PC-3 (cell line): ENCODE measurements around the gene FALEC. TPM values are rescaled to one million over a fixed set of nuclear protein-coding genes. Genes with fewer than 3 reads are reported as not detected.

Experiments used
- ATAC-seq: fragments of 200-7000 bp; cut with Tn5 transposase; 2 replicates; pipeline ENCODE4 v1.9.1; 2020; ENCODE audit warnings: mild to moderate bottlenecking, moderate library complexity
- BruUV-seq: library from RNA; stranded (reverse); fragments of 400-500 nt; replicated peaks from 2 replicates; lab custom pipeline; 2021; lab: Mats Ljungman, UMichigan
- CTCF ChIA-PET: fragments of 300-600 bp; sonication (Branson Sonifier 250); formaldehyde crosslinking; loops from one replicate; lab custom pipeline; 2022; ENCODE audit warnings: antibody characterized with exemption; lab: Charles Lee
- POLR2A ChIA-PET: fragments of 300-600 bp; sonication (Branson Sonifier 250); formaldehyde crosslinking; loops from one replicate; lab custom pipeline; 2022; ENCODE audit warnings: antibody characterized with exemption; ENCODE audit not compliant: unreplicated experiment; lab: Charles Lee
- DNase-seq: peaks from one replicate; pipeline ENCODE4 v3.0.0-alpha.2; 2015
- H2AFZ ChIP-seq: fragments of 300-600 bp; sonication (generic); 2 replicates; pipeline ENCODE4 v1.6.0; 2016; ENCODE audit warnings: antibody characterized with exemption, low read length
- H3F3A ChIP-seq: fragments of 300-600 bp; sonication (generic); one replicate; pipeline ENCODE4 v1.6.0; 2017; ENCODE audit warnings: antibody characterized with exemption, low read length, control low read depth, mild to moderate bottlenecking; ENCODE audit not compliant: unreplicated experiment
- H3K27ac ChIP-seq: fragments of 300-600 bp; sonication (generic); 2 replicates; pipeline ENCODE4 v1.5.1; 2016; ENCODE audit warnings: mild to moderate bottlenecking, low read length
- H3K27me3 ChIP-seq: fragments of 300-600 bp; sonication (generic); 2 replicates; pipeline ENCODE4 v1.6.1; 2016; ENCODE audit warnings: low read length, mixed read lengths
- H3K36me3 ChIP-seq: fragments of 300-600 bp; sonication (generic); 2 replicates; pipeline ENCODE4 v1.6.1; 2016; ENCODE audit warnings: low read depth, mixed run types, low read length, mixed read lengths
- H3K4me1 ChIP-seq: fragments of 300-600 bp; sonication (generic); 2 replicates; pipeline ENCODE4 v1.5.1; 2016; ENCODE audit warnings: low read length; ENCODE audit not compliant: insufficient read depth
- H3K4me2 ChIP-seq: fragments of 300-600 bp; sonication (generic); 2 replicates; pipeline ENCODE4 v1.6.0; 2016; ENCODE audit warnings: low read length
- H3K4me3 ChIP-seq: fragments of 300-600 bp; sonication (generic); 2 replicates; pipeline ENCODE4 v1.5.1; 2016; ENCODE audit warnings: mild to moderate bottlenecking, low read length, mixed read lengths
- H3K79me2 ChIP-seq: fragments of 300-600 bp; sonication (generic); 2 replicates; pipeline ENCODE4 v1.6.1; 2017; ENCODE audit warnings: low read length, mixed read lengths
- H3K9ac ChIP-seq: fragments of 300-600 bp; sonication (generic); 2 replicates; pipeline ENCODE4 v1.6.0; 2016; ENCODE audit warnings: mild to moderate bottlenecking, low read length
- H3K9me2 ChIP-seq: fragments of 300-600 bp; sonication (generic); replicated peaks from 2 replicates; pipeline ENCODE4 v1.6.1; 2016; ENCODE audit warnings: mixed run types, low read length, mixed read lengths
- H3K9me3 ChIP-seq: fragments of 300-600 bp; sonication (generic); 2 replicates; pipeline ENCODE4 v1.6.1; 2016; ENCODE audit warnings: low read length, mixed read lengths
- H4K20me1 ChIP-seq: fragments of 300-600 bp; sonication (generic); 2 replicates; pipeline ENCODE4 v1.6.1; 2016; ENCODE audit warnings: low read length, mixed read lengths
- CTCF ChIP-seq: fragments of 300-600 bp; sonication (generic); conservative IDR thresholded peaks from 2 replicates; pipeline ENCODE4 v1.5.1; 2017; ENCODE audit warnings: antibody characterized with exemption, low read depth, mild to moderate bottlenecking, low read length
- EZH2 ChIP-seq: fragments of 300-600 bp; sonication (generic); IDR thresholded peaks from one replicate; pipeline ENCODE4 v1.6.1; 2017; ENCODE audit warnings: antibody characterized with exemption, mild to moderate bottlenecking, low read length; ENCODE audit not compliant: unreplicated experiment
- EZH2phosphoT487 ChIP-seq: fragments of 300-600 bp; sonication (generic); IDR thresholded peaks from 2 replicates; pipeline ENCODE4 v1.6.1; 2018; ENCODE audit warnings: mild to moderate bottlenecking, antibody characterized with exemption, low read length, borderline replicate concordance
- intact Hi-C: fragments of 100-400 bp; cut with micrococcal nuclease; formaldehyde crosslinking; loops from 2 replicates; pipeline ENCODE4 v1.9.0; 2023
- total RNA-seq: library from RNA; depleted of rRNA; stranded (reverse); fragments of >200 nt; gene quantifications from 2 replicates; pipeline ENCODE4 v1.2.3, GENCODE V29; 2014

The FALEC gene
- total RNA-seq, 1 experiment from 2014 or later, result 0.73 TPM

DNA sequence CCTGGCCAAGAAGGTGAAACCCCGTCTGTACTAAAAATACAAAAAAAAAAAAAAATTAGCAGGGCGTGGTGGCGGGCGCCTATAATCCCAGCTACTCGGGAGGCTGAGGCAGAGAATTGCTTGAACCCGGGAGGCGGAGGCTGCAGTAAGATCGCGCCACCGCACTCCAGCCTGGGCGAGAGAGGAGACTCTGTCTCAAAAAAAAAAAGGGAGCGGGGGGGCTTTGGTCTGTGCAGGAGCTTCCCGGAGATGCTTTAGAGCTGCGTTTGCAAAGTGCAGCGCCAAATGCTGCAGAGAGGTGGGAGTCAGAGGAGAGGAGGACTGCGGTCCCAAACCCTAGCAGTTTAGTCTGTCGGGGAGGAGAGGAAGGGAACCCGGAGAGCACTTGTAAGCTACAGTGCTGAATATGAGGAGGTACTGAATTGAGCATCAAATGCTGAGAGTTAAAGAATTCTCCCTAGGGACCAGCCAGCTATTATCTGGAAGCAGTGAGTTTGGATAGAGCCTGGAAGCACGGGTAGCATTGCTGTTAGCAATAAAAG, 569 bp downstream of the FALEC start:
- BruUV-seq, result TSS peak; percentile 59
- no peaks in the 10 kb centered on the region for H3F3A ChIP-seq
- H3K9ac ChIP-seq, result peak overlapping the region; percentile 65
- TF ChIP-seq EZH2phosphoT487 (no peak), EZH2 (no peak), CTCF (no peak)
- DNase-seq (peak; percentile 24), ATAC-seq (peak; percentile 7)
- no peaks in the 10 kb centered on the region for H3K9me2 ChIP-seq
- H3K79me2 ChIP-seq, result no peaks in the 10 kb centered on the region
- peak overlapping the region; percentile 71 for H3K4me3 ChIP-seq
- no peaks in the 10 kb centered on the region for H3K9me3 ChIP-seq
- peaks cover 11% of the 10 kb centered on the region for H3K4me1 ChIP-seq
- peak overlapping the region; percentile 81 for H3K4me2 ChIP-seq
- no peak overlapping the region for H3K27ac ChIP-seq
- H3K36me3 ChIP-seq, result no peaks in the 10 kb centered on the region
- no peaks in the 10 kb centered on the region for H3K27me3 ChIP-seq
- H2AFZ ChIP-seq, result peak overlapping the region; percentile 92
- H4K20me1 ChIP-seq, result no peaks in the 10 kb centered on the region
- CTCF ChIA-PET, result interaction anchor here (0.6 to 0.7 kb wide), 4 partner anchors 162 to 465 kb away, joined by 3 to 16 read pairs (median 4); no protein-coding TSS in a partner anchor
- POLR2A ChIA-PET, result interaction anchor here (0.5 to 1.1 kb wide), 4 partner anchors 19 to 308 kb away, joined by 3 to 10 read pairs (median 8); partner anchors contain the start of gene RPRD2
- intact Hi-C loops, result no loop called here

GRCh38 chr1:150516616-150517015, 1.1 kb downstream of the FALEC start:
- Histone ChIP-seq H3K36me3 (no peaks in the 10 kb centered on the region), H3K9me3 (no peaks in the 10 kb centered on the region), H4K20me1 (no peaks in the 10 kb centered on the region), H3K27ac (no peak overlapping the region), H3F3A (no peaks in the 10 kb centered on the region), H2AFZ (peak overlapping the region; percentile 92), H3K4me2 (peak overlapping the region; percentile 81), H3K9me2 (no peaks in the 10 kb centered on the region), H3K4me3 (peak overlapping the region; percentile 71), H3K4me1 (peaks cover 11% of the 10 kb centered on the region), H3K27me3 (no peaks in the 10 kb centered on the region), H3K9ac (no peak overlapping the region; the same call in 1 of the 2 replicates), H3K79me2 (no peaks in the 10 kb centered on the region)
- ChIA-PET POLR2A (interaction anchor here (0.7 to 1.1 kb wide), 2 partner anchors 9 to 45 kb away, joined by 3 to 8 read pairs; partner anchors contain the start of gene ECM1), CTCF (interaction anchor here (0.7 kb wide), 1 partner anchor 29 kb away, joined by 3 read pairs; the partner anchor contains the start of gene TARS2)
- no TSS peak for BruUV-seq
- TF ChIP-seq EZH2, result no peak
- no peak for TF ChIP-seq EZH2phosphoT487
- no peak for TF ChIP-seq CTCF
- DNase-seq (no peak), ATAC-seq (no peak)
- intact Hi-C loops, result no loop called here
